HepG2 (cell line): ENCODE data around the gene OSBPL9. TPM values are rescaled to one million over a fixed set of nuclear protein-coding genes. Genes with fewer than 3 reads are reported as not detected.

Experiments used
- CBX1 ChIP-seq: IDR thresholded peaks from one replicate; pipeline ENCODE4 v1.6.1; 2016; ENCODE audit warnings: antibody characterized with exemption, low read depth
- MIER2 ChIP-seq: IDR thresholded peaks from 2 replicates; pipeline ENCODE4 v1.6.1; 2016; ENCODE audit warnings: missing biosample characterization, missing genetic modification reagents
- NAIF1 ChIP-seq: sonication (generic); formaldehyde crosslinking; IDR thresholded peaks from 2 replicates; pipeline ENCODE4 v1.5.0; 2020; ENCODE audit warnings: mild to moderate bottlenecking, missing genetic modification reagents, borderline replicate concordance
- POLR2AphosphoS2 ChIP-seq: IDR thresholded peaks from 2 replicates; pipeline ENCODE4 v1.6.1; 2011; ENCODE audit warnings: low read depth, low read length, improper control_type of control experiment
- PPARG ChIP-seq: conservative IDR thresholded peaks from 2 replicates; pipeline ENCODE4 v1.6.1; 2016; ENCODE audit warnings: missing biosample characterization, missing genetic modification reagents
- STAT5B ChIP-seq: sonication (generic); formaldehyde crosslinking; IDR thresholded peaks from 2 replicates; pipeline ENCODE4 v1.4.0; 2020; ENCODE audit warnings: missing genetic modification reagents
- TEAD2 ChIP-seq: sonication (generic); formaldehyde crosslinking; IDR thresholded peaks from 2 replicates; pipeline ENCODE4 v1.9.0; 2021; ENCODE audit warnings: missing genetic modification reagents
- ZNF143 ChIP-seq: sonication (generic); formaldehyde crosslinking; IDR thresholded peaks from 2 replicates; pipeline ENCODE4 v1.4.0; 2020; ENCODE audit warnings: missing genetic modification reagents
- ZNF3 ChIP-seq: IDR thresholded peaks from 2 replicates; pipeline ENCODE4 v1.7.0; 2017; ENCODE audit warnings: inconsistent platforms
- polyA plus RNA-seq, 8 experiments: library from polyadenylated mRNA; depleted of rRNA in 3 of 8; stranded (reverse) in 7 of 8; unstranded in 1 of 8; fragments of >200 nt; fragmentation: Illumina TruSeq in 4 of 8; extraction: Trizol in 4 of 8; gene quantifications; 2 replicates each; pipeline versions ENCODE4 v1.2.1 to v1.2.3, GENCODE V29; 2011 to 2016; ENCODE audit warnings: low read depth in 4 of 8, missing spikeins in 1 of 8, mixed read lengths in 1 of 8; ENCODE audit not compliant: insufficient read depth in 1 of 8
- total RNA-seq, 5 experiments: library from RNA; depleted of rRNA; stranded (reverse); fragments of >200 nt; fragmentation: Illumina TruSeq; extraction: Trizol; gene quantifications; 2 replicates each; pipeline ENCODE4 v1.2.3, GENCODE V29; 2016; ENCODE audit warnings: low read depth in 1 of 5
- TF ChIP-seq, protein P1 (sequence below): sonication (generic); formaldehyde crosslinking; IDR thresholded peaks from 2 replicates; pipeline ENCODE4 v1.5.0; 2020; ENCODE audit warnings: mild to moderate bottlenecking, missing genetic modification reagents
- TF ChIP-seq, protein P2 (sequence below): sonication (generic); formaldehyde crosslinking; IDR thresholded peaks from 2 replicates; pipeline ENCODE4 v1.4.0; 2020; ENCODE audit warnings: low read depth, mild to moderate bottlenecking, missing genetic modification reagents
- TF ChIP-seq, protein P3 (sequence below): sonication (generic); formaldehyde crosslinking; IDR thresholded peaks from 2 replicates; pipeline ENCODE4 v1.5.0; 2020; ENCODE audit warnings: missing genetic modification reagents
- TF ChIP-seq, protein P4 (sequence below): sonication (generic); formaldehyde crosslinking; conservative IDR thresholded peaks from 2 replicates; pipeline ENCODE4 v1.4.0; 2020; ENCODE audit warnings: missing genetic modification reagents
- TF ChIP-seq, protein P5 (sequence below): IDR thresholded peaks from 2 replicates; pipeline ENCODE4 v1.6.1; 2016; ENCODE audit warnings: low read depth, missing genetic modification reagents, missing compliant biosample characterization
- TF ChIP-seq, protein P6 (sequence below): sonication (generic); formaldehyde crosslinking; IDR thresholded peaks from 2 replicates; pipeline ENCODE4 v1.4.0; 2020; ENCODE audit warnings: mild to moderate bottlenecking, missing genetic modification reagents

The OSBPL9 gene
- total and polyA plus RNA-seq, 2 of the 13 experiments (the other 11 are each of a cell fraction or from before 2014, with no cell fraction given) = 83.6 to 142 TPM

DNA sequence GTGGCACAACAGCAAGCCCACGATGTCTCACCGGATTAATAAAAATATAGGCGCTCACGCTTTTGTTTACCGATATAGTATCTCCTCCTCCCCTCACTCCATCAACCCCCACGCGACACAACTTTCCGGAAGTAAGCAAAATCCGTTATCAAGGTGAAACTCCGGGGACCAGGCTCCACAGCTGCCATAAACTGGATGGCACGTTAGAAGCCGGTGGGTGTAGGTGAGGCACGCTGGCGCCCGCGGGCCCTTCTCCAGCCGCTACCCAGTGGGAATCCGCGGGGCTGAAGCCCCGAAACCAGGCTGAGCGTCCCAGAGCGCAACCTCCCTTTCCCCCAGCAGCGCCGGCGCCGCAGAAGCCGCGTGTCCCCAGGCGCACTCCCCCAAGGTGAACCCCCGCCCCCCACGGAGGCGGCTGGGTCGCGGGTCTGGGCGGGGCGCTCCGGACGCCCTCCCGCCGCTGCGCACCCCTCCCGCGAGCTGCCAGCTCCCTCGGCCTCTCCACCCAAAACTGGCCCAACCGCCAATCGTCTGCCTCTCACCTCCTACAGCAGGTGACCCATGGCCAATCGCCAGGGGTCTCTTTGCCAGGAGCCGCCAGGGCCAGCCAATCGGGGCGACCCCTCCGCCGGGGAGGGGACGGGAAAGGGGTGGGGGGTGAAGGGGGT, 112.4 kb downstream of the OSBPL9 start (continued):
- TF ChIP-seq, protein P1, sequence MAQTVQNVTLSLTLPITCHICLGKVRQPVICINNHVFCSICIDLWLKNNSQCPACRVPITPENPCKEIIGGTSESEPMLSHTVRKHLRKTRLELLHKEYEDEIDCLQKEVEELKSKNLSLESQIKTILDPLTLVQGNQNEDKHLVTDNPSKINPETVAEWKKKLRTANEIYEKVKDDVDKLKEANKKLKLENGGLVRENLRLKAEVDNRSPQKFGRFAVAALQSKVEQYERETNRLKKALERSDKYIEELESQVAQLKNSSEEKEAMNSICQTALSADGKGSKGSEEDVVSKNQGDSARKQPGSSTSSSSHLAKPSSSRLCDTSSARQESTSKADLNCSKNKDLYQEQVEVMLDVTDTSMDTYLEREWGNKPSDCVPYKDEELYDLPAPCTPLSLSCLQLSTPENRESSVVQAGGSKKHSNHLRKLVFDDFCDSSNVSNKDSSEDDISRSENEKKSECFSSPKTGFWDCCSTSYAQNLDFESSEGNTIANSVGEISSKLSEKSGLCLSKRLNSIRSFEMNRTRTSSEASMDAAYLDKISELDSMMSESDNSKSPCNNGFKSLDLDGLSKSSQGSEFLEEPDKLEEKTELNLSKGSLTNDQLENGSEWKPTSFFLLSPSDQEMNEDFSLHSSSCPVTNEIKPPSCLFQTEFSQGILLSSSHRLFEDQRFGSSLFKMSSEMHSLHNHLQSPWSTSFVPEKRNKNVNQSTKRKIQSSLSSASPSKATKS (CRISPR knock-in tag) = no peak
- TF ChIP-seq ZNF143 (no peak; the same call in 1 of the 2 replicates), MIER2 (CRISPR knock-in tag) (no peak), NAIF1 (no peak), POLR2AphosphoS2 (no peak), CBX1 (no peak), STAT5B (CRISPR knock-in tag) (no peak), ZNF3 (CRISPR knock-in tag) (no peak), PPARG (CRISPR knock-in tag) (no peak; the same call in 1 of the 2 replicates), TEAD2 (no peak)
- TF ChIP-seq, protein P2, sequence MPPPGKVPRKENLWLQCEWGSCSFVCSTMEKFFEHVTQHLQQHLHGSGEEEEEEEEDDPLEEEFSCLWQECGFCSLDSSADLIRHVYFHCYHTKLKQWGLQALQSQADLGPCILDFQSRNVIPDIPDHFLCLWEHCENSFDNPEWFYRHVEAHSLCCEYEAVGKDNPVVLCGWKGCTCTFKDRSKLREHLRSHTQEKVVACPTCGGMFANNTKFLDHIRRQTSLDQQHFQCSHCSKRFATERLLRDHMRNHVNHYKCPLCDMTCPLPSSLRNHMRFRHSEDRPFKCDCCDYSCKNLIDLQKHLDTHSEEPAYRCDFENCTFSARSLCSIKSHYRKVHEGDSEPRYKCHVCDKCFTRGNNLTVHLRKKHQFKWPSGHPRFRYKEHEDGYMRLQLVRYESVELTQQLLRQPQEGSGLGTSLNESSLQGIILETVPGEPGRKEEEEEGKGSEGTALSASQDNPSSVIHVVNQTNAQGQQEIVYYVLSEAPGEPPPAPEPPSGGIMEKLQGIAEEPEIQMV = no peak
- TF ChIP-seq, protein P3, sequence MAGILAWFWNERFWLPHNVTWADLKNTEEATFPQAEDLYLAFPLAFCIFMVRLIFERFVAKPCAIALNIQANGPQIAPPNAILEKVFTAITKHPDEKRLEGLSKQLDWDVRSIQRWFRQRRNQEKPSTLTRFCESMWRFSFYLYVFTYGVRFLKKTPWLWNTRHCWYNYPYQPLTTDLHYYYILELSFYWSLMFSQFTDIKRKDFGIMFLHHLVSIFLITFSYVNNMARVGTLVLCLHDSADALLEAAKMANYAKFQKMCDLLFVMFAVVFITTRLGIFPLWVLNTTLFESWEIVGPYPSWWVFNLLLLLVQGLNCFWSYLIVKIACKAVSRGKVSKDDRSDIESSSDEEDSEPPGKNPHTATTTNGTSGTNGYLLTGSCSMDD = no peak
- TF ChIP-seq, protein P4, sequence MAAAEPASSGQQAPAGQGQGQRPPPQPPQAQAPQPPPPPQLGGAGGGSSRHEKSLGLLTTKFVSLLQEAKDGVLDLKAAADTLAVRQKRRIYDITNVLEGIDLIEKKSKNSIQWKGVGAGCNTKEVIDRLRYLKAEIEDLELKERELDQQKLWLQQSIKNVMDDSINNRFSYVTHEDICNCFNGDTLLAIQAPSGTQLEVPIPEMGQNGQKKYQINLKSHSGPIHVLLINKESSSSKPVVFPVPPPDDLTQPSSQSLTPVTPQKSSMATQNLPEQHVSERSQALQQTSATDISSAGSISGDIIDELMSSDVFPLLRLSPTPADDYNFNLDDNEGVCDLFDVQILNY (CRISPR knock-in tag) = peak; percentile 73
- TF ChIP-seq, protein P5, sequence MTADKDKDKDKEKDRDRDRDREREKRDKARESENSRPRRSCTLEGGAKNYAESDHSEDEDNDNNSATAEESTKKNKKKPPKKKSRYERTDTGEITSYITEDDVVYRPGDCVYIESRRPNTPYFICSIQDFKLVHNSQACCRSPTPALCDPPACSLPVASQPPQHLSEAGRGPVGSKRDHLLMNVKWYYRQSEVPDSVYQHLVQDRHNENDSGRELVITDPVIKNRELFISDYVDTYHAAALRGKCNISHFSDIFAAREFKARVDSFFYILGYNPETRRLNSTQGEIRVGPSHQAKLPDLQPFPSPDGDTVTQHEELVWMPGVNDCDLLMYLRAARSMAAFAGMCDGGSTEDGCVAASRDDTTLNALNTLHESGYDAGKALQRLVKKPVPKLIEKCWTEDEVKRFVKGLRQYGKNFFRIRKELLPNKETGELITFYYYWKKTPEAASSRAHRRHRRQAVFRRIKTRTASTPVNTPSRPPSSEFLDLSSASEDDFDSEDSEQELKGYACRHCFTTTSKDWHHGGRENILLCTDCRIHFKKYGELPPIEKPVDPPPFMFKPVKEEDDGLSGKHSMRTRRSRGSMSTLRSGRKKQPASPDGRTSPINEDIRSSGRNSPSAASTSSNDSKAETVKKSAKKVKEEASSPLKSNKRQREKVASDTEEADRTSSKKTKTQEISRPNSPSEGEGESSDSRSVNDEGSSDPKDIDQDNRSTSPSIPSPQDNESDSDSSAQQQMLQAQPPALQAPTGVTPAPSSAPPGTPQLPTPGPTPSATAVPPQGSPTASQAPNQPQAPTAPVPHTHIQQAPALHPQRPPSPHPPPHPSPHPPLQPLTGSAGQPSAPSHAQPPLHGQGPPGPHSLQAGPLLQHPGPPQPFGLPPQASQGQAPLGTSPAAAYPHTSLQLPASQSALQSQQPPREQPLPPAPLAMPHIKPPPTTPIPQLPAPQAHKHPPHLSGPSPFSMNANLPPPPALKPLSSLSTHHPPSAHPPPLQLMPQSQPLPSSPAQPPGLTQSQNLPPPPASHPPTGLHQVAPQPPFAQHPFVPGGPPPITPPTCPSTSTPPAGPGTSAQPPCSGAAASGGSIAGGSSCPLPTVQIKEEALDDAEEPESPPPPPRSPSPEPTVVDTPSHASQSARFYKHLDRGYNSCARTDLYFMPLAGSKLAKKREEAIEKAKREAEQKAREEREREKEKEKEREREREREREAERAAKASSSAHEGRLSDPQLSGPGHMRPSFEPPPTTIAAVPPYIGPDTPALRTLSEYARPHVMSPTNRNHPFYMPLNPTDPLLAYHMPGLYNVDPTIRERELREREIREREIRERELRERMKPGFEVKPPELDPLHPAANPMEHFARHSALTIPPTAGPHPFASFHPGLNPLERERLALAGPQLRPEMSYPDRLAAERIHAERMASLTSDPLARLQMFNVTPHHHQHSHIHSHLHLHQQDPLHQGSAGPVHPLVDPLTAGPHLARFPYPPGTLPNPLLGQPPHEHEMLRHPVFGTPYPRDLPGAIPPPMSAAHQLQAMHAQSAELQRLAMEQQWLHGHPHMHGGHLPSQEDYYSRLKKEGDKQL (CRISPR knock-in tag) = no peak
- TF ChIP-seq, protein P6, sequence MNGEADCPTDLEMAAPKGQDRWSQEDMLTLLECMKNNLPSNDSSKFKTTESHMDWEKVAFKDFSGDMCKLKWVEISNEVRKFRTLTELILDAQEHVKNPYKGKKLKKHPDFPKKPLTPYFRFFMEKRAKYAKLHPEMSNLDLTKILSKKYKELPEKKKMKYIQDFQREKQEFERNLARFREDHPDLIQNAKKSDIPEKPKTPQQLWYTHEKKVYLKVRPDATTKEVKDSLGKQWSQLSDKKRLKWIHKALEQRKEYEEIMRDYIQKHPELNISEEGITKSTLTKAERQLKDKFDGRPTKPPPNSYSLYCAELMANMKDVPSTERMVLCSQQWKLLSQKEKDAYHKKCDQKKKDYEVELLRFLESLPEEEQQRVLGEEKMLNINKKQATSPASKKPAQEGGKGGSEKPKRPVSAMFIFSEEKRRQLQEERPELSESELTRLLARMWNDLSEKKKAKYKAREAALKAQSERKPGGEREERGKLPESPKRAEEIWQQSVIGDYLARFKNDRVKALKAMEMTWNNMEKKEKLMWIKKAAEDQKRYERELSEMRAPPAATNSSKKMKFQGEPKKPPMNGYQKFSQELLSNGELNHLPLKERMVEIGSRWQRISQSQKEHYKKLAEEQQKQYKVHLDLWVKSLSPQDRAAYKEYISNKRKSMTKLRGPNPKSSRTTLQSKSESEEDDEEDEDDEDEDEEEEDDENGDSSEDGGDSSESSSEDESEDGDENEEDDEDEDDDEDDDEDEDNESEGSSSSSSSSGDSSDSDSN (CRISPR knock-in tag) = peak; percentile 41
